NCI-H2029 treated with DMSO at 0.1 percent for 48 hours (cell line): ENCODE data around the gene ZNF831.

Experiments
- DNase-seq: peaks from one replicate; lab custom pipeline; 2025; lab: John Stamatoyannopoulos, UW

Gene ZNF831

DNA sequence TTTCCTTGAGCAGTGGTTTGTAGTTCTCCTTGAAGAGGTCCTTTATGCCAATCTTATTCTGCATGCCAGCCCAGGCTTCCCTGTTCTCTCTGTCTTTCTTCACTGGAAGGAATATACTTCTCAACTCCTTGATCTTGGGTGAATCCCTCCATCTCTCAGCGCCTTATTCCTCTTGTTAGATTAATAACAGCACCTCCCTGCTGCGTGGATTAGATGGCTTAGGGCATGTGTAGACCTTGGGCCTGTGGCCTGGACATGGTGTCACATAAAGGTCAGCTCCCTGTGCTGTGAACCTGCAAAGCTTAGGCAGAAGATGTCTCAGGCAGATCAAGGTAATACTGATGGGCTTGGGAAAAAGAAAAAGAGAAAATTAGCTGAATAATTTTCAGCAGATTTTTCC, 18.3 kb downstream of the ZNF831 start:
- no peak for DNase-seq

DNA sequence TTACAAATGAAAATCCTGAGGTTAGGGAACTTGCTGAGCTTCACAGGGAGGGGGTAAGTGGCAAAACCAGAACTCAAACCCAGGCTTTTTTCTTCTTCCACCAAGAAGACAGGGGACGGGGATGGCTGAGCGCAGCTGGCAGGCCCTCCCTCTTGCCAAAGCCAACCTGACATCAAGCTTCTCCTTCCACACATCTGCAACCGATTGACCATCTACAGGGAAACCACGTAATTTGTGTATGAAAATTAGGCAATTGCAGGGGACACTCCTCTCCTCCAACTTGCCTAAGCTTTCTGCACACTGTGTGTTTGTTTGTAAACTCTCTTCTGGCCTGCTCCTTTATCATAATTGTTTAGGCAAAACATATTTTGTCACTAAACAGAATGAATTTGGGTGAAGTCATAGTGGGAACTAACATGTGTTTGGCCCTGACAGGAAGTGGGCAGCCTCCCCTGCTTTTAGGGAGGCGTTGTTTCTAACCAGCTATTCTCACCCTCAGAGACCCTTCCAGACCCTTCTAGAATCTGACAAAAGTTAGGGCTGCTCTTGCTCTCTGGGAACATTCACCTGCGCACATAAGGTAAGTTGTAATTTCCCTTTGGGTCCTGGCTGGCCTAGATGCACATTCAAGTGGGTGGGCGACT, 18.9 kb downstream of the ZNF831 start:
- no peak for DNase-seq

DNA sequence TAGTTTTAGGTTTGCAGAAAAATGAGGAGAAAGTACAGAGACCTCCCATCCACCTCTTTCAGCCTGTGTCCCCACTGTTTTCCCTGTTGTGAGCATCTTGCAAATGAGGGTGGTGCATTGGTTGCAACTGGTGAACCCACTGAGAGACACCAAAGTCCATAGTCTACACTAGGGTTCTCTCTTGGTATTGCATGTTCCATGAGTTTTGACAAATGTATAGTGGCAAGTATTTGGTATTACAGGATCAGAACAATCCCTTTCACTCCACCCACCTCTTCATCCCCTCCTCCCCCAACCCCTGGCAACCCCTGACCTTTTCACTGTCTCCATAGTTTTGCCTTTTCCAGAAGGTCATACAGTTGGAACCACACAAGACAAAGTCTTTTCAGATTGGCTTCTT, 20.1 kb downstream of the ZNF831 start:
- DNase-seq, result no peak

DNA sequence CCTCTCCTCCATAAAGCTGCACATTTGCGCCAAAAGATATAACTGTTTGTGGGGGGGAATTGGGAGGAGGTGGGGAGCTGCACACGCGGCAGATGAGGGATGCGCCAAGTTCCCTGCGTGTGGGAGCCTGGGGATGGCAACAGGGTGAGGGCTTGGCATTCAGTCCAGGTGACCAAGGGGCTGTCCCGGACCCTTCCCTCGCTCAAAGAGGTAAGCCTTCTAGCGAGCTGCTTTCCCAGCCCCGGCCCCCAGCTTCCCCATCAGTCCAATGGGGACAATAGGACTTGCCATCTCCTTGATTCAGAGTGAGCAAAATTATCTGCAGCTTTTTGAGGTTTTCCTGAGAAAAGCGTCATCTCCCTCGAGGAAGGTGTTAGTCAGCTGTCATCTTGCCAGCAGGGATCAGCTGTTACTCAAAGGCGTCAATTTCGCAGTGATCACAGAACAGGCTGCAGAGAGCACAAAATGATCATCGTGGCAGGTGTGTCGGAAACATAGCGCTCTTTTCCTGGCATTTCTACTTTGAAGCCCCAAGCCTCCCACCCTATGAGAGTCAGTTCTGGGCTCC, 21.3 kb downstream of the ZNF831 start:
- no peak for DNase-seq

DNA sequence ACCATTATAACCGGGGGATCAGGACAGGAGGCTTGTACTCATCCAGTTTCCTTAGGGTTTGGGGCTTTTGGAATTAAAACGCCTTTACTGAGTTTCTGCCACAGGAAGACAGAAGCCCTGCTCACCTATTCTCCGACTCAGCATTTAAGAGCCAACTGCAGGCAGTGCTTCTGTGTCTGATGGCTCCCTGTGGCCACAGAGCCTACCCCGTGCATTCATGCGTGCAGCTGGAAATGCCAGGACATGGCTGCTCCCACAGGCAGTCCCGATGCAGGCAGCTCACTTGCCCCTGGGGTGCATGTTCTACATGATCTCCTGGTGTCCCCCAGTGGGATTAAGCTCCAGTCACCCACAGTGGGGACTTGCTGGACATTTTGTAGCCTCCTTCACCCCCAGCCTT, 22.2 kb downstream of the ZNF831 start:
- DNase-seq, result no peak

DNA sequence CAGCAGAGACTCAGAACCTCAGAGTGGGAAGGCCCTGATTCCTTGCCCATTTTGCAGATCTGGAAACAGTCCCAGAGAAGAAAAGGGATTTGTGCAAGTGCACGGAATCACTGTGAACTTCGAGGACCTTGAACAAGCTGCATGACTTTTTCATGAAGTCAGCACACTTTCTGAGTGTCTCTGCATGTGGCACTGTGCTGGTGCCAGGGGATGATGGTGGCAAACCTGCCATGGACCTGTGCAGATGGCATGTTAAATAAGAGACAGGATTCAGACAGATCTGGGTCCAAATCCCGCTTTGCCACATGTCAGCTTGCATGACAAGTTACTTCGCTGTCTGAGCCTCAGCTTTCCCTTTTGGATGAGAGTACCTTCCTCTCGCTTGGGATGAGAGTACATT, 26.8 kb downstream of the ZNF831 start:
- no peak for DNase-seq

DNA sequence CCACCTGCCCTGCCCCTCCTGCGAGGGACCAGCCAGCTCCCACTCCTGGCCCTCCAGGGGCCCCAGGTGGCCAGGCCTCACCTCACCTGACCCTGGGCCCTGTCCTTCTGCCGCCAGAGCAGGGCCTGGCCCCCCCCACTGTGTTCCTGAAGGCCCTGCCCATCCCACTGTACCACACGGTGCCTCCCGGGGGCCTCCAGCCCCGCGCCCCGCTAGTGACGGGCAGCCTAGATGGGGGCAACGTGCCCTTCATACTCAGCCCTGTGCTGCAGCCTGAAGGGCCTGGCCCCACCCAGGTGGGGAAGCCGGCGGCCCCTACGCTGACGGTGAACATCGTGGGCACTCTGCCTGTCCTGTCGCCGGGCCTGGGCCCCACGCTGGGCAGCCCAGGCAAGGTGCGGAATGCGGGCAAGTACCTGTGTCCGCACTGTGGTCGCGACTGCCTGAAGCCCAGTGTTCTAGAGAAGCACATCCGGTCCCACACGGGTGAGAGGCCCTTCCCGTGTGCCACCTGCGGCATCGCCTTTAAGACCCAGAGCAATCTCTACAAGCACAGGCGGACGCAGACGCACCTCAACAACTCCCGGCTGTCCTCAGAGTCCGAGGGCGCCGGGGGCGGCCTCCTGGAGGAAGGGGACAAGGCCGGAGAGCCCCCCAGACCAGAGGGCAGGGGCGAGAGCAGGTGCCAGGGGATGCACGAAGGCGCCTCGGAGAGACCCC, 27.6 kb downstream of the ZNF831 start:
- no peak for DNase-seq

DNA sequence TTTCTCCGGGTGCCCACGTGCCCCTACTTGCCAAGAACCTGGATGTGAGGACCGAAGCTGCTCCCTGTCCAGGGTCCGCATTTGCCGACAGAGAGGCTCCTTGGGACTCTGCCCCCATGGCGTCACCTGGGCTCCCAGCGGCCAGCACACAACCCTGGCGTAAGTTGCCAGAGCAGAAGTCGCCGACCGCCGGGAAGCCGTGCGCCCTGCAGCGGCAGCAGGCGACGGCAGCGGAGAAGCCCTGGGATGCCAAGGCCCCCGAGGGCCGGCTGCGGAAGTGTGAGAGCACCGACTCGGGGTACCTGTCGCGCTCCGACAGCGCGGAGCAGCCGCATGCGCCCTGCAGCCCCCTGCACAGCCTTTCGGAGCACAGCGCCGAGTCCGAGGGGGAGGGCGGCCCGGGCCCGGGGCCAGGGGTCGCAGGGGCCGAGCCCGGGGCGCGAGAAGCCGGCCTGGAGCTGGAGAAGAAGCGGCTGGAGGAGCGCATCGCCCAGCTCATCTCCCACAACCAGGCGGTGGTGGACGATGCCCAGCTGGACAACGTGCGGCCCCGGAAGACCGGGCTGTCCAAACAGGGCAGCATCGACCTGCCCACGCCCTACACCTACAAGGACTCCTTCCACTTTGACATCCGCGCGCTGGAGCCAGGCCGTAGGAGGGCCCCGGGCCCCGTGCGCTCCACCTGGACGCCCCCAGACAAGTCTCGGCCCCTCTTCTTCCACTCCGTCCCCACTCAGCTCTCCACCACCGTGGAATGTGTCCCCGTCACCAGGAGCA, 28.3 kb downstream of the ZNF831 start:
- no peak for DNase-seq

DNA sequence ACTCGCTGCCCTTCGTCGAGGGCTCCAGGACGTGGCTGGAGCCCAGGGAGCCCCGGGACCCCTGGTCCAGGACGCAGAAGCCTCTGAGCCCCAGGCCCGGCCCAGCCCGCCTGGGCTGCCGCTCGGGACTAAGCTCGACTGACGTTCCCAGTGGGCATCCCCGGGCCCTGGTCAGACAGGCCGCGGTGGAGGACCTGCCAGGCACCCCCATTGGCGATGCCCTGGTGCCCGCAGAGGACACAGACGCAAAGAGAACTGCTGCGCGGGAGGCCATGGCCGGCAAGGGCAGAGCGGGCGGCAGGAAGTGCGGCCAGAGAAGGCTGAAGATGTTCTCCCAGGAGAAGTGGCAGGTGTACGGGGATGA, 28.9 kb downstream of the ZNF831 start:
- DNase-seq, result no peak

DNA sequence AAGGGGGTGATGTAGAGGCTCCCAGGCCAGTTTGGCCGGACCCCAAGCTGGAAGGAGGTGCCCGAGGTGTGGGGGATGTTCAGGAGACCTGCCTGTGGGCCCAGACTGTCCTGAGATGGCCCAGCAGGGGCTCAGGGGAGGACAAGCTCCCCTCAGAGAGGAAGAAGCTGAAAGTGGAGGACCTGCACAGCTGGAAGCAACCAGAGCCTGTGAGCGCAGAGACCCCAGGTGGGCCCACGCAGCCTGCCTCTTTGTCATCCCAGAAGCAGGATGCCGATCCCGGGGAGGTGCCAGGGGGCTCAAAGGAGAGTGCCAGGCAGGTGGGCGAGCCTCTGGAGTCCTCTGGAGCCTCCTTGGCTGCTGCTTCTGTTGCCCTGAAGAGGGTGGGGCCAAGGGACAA, 29.7 kb downstream of the ZNF831 start:
- no peak for DNase-seq

DNA sequence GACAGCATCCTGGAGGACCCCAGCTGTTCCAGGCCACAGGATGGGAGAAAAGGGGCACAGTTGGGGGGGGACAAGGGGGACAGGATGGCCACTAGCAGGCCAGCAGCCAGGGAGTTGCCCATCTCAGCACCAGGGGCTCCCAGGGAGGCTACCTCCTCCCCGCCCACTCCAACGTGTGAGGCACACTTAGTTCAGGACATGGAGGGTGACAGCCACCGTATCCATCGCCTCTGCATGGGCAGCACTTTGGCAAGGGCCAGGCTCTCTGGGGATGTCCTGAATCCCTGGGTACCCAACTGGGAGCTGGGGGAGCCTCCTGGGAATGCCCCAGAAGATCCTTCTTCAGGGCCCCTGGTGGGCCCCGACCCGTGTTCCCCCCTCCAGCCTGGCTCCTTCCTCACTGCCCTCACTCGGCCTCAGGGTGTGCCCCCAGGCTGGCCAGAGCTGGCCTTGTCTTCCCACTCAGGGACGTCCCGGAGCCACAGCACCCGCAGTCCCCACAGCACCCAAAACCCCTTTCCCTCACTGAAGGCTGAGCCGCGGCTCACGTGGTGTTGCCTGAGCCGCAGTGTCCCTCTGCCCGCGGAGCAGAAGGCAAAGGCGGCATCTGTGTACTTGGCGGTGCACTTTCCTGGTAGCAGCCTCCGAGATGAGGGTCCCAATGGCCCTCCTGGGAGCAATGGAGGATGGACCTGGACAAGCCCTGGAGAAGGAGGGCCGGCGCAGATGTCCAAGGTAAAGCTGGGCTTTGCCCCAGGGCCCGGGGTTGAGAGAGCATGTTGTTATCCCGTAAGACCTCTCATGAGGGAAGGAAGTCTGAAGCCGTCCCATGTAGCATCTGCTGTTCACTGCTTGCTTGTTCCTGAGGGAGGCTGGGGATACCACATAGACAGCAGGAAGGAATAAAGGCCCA, 30.7 kb downstream of the ZNF831 start:
- DNase-seq, result no peak

DNA sequence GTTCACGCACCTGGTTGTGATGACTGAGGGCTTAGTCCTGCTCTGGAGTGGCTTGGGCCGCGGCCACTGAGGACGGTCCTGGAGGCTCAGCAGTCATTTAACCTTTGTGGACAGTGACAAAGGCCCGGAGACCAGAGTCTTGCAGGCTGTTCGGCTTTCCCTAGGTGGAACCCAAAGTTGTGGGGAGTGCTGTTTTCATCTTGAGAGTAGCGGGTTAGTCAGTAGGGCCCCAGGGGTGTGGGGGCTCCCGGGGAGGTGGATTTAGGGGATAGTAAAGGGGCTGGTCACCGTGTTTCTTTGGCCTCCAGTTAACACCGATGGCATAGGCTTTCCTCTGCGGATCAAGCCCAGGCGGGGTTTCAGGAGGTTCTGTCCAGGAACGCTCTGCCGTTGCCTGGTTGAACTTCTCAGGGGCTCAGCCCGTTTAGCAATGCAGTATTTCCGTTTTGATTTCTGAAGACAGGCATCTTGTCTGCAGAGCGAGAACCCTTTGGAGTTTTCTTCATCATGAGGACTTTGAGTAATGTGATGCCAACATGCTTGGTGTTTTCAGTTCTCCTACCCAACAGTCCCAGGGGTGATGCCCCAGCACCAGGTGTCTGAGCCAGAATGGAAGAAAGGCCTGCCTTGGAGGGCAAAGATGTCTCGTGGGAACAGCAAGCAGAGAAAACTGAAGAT, 31.8 kb downstream of the ZNF831 start:
- no peak for DNase-seq

DNA sequence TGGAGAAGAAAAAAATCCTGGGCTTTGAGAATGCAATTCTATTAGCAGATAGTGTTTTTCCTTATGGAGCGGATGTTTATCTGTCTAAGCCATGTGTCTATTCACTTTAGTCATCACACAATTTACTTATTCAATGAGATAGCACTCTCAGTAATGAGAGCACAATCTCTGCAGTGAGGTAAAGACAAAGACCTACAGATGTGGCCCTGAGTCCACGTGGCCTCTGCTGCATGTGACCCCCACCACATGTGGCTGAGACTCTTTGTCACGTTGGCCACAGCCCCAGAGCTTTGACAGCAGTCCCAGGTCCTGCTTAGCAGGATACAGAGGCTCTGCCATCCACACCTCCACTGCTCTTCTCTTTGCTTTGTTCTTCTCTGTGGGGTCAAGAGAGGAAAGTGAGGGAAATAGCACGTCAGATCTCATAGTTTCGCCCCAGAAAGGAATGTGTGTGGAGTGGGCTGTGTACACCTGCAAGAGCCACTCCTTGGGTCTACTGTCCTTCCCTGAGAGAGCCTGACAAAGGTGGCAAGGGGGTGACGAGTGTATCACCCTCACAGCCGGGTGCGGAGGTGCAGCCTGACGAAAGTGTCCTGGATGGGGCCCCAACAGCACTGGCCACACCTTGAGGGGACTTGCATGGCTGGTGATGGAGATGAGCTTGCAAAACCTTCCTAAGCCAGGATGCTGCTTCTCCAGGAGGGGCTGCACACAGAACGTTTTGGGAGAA, 40.7 kb downstream of the ZNF831 start:
- DNase-seq, result no peak

DNA sequence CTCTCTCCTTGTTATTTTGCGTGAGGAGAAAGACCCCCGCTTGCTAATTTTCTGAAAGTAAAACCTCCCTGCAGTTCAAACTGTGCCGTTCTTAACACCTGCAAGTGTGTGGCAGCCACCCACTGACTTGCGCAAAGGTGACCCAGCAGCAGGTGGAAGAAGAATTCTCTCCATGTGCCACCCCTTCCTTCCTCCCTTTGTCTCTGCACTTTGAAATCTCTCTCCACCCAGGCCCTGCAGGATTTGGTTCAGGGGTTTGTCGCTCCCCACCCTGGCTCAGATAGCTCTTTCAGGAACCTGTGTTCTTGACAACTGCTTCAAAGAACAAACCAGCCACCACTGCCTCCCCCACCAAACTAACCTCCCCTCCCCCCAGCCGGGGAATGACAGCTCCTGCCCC, 41.4 kb downstream of the ZNF831 start:
- no peak for DNase-seq

DNA sequence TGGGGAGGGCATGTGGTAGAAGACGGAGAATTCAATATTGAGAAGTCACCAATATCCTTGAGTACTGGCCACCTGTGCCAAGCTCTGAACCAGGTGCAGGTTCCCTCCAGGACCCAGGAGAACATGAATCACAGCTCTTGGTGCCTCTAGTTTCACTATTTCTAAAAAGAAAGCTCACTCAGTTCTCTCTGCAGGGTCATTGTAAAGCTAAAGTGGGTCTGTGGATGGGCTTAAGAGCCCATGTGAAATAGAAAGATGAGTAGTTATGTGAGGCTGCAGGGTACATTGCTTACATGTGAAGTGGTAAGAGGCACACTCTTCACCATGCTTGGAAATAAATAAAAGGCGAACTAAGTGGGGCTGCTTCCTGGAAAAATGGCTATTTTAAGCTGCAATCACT, 43.6 kb downstream of the ZNF831 start:
- no peak for DNase-seq

DNA sequence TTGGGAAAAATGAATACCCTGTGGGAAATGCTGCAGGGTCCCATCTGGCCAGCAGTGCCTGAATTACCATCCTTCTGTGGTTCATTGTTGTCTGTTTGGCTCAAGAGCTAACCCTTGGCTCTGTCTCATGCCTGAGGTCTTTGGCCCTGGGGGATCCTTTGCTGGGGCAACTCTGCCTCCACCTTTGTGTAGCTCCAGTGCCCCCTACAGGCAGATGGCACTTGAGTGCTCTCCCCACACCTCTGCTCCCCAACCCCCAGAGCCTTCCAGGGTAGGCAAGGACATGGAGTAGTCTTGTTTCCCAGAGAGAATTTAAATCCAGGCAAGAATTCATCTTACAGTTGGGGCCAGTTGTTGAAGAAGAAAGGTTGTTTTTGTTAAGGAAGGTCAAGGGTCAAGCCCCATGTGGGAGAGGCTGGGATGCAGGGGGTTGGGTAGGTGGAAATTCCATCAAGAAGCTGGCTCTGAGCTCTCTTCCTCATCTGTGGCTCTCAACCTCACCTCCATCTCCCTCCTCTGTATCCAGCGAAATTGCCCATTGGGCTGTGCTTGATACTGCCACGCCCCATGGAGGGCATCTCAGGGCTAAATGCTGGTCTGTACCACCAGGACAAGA, 44.2 kb downstream of the ZNF831 start:
- DNase-seq, result no peak

DNA sequence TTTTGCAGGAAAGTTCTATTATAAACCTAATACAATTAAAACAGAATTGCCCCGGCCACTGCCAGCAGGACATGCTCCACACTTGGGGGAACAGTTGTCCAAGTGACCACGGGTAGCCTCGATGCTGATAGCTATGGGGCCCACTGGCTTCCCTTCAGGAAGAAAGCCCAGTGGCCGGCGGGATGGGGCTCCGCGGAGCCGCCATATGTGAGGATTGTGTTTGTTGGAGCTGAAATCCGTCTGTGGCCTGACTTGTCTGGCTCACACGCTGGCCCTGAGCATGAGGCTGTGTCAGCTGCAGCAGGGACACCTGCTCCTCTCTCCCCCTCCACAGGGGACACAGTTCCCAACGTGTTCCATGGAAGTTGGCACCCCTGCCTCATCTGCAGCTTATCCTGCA, 46.6 kb downstream of the ZNF831 start:
- DNase-seq, result no peak

DNA sequence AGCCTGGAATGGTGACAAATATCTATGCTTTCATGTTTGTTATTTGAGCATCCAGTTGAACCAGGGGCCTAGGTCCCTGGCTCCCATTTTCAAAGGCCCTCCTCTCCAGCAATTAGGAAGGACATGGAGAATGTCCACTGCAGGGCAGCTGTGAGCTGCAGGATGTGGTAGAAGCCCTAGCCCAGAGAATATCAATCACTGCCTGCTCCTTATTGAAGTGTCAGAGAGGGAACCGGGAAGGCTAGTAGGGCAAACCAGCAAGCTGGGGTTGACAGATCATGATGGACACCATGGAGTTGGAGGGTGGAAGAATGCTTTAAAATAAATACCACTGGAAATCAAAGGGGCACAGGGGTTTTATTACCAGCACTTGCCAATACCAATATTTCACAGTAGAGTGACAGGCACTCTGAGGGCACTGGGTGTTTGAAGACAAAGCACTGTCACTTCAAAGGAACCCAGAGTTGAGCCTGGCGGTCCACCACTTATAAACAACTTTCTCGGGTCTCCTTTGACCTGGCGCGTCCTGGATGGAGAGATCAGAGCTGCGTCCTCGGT, 47.7 kb downstream of the ZNF831 start:
- DNase-seq, result no peak

DNA sequence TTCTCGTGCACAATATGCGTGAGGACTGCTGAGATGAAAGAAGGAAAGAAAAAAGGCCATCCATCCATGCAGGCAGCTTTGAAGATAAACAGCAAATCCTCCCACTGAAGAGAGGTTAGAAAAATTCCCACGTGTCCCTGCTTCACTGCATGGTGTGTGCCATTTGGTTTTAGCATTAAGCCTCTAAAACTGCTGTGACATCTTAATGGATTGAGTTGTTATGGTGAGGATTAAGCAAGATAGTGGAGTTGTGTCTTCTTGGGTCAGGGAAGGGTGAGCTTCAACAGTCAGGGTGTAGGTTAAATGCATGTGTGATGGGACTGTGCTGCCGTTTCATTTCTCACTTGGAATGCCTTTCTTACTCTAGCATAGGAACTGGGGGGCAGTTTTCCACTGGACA, 50.5 kb downstream of the ZNF831 start:
- no peak for DNase-seq
